ENCODE data around the gene TMEM209.

The TMEM209 gene

DNA sequence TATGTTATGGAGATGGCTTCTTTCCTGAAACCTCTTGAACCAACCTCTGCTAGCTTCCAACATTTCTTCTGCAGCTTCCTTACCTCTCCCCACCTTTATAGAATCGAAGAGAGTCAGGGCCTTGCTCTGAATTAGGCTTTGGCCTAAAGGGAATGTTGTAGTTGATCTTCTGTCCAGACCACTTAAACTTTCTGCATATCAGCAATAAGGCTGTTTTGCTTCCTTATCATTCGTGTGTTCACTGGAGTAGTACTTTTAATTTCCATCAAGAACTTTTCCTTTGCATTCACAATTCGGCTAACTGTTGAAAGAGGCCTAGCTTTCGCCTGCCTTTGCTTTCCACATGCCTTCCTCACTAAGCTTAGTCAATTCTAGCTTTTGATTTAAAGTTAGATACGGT is 86.9 kb downstream of the TMEM209 start:
- Histone ChIP-seq H3K36me3 (ENCODE audit: control insufficient read depth, insufficient read depth, low read length) (peaks cover 28% of the 10 kb centered on the region), H3K9ac (ENCODE audit: low read depth, low read length) (no peak overlapping the region)

DNA sequence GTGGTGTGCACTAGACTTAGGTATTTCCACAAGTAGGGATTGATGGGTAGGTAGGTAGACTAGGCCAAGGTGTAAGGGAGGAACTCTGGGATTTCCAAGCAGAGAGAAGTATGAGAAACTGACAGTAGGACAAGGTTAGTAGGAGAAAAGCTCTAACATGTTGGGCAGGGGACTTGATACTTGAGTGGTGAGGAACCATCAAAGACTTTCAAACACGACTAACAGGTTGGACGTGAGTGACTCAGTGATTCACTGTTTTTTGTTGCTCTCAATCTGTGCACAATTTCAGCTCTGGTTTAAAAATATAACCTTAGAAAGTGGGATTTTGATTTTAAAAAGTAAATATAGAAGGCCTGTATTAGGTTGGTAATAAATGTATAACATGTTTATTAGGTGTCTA is 90.4 kb downstream of the TMEM209 start:
- H3K27ac ChIP-seq (ENCODE audit: low read depth, low read length), result no peak overlapping the region
- no peaks in the 10 kb centered on the region for H3K27me3 ChIP-seq (ENCODE audit: control insufficient read depth, insufficient read depth, low read length)
- H3K36me3 ChIP-seq (ENCODE audit: control insufficient read depth, insufficient read depth, low read length), result no peaks in the 10 kb centered on the region

More for the DNA sequence above, 86.9 kb downstream of the TMEM209 start:
- Histone ChIP-seq H3K27ac (ENCODE audit: low read depth, low read length) (no peak overlapping the region), H3K9me3 (ENCODE audit: control insufficient read depth, insufficient read depth, low read length) (no peaks in the 10 kb centered on the region), H3K4me1 (ENCODE audit: control insufficient read depth, insufficient read depth, low read length) (no peaks in the 10 kb centered on the region), H3K27me3 (ENCODE audit: control insufficient read depth, insufficient read depth, low read length) (no peaks in the 10 kb centered on the region), H3K4me3 (ENCODE audit: low read depth, low read length) (no peak overlapping the region)

More for the DNA sequence above, 90.4 kb downstream of the TMEM209 start:
- Histone ChIP-seq H3K9me3 (ENCODE audit: control insufficient read depth, insufficient read depth, low read length) (no peaks in the 10 kb centered on the region), H3K9ac (ENCODE audit: low read depth, low read length) (no peak overlapping the region), H3K4me1 (ENCODE audit: control insufficient read depth, insufficient read depth, low read length) (no peaks in the 10 kb centered on the region), H3K4me3 (ENCODE audit: low read depth, low read length) (no peak overlapping the region)

Measured in HUES48 (cell line).